GM12873 (cell line): ENCODE results near the gene STARD10.

Experiments
- CTCF ChIP-seq: IDR thresholded peaks from 2 replicates; pipeline ENCODE4 v1.5.1; 2012; ENCODE audit warnings: low read depth, mild to moderate bottlenecking, moderate library complexity, low read length, control low read depth; ENCODE audit not compliant: insufficient read depth; ENCODE audit errors: missing control alignments

STARD10 gene

GRCh38 chr11:72712168-72712751, 81.6 kb downstream of the STARD10 start:
- no peak for TF ChIP-seq CTCF

- no peak for TF ChIP-seq CTCF
These were observed 82.7 kb downstream of the STARD10 start for GRCh38 chr11:72711141-72711540.

- TF ChIP-seq CTCF = no peak
These were observed 83.6 kb downstream of the STARD10 start for GRCh38 chr11:72710278-72710677.

GRCh38 chr11:72709478-72710238, 84.2 kb downstream of the STARD10 start:
- no peak for TF ChIP-seq CTCF

- TF ChIP-seq CTCF = no peak
These were observed 86.8 kb downstream of the STARD10 start for GRCh38 chr11:72707032-72707431.

DNA sequence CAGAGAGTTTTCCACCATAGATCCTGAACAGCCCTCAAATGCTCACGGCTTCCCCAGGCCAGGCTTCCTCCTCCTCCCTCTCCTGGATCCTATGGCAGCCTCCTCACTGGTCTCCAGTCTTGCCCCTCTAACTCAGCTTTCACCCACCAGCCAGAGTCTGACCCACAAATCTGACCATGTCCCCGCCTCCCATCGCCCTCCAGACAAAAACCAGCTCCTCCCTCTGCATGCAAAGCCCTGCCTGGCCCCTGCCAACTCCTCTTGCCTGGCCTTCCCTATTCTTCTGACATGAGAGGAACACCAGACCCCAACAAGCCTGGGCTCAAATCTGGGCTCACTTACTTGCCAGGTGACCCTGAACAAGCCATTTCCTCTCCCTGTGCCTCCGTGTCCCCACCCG, 87.3 kb downstream of the STARD10 start:
- TF ChIP-seq CTCF = no peak

DNA sequence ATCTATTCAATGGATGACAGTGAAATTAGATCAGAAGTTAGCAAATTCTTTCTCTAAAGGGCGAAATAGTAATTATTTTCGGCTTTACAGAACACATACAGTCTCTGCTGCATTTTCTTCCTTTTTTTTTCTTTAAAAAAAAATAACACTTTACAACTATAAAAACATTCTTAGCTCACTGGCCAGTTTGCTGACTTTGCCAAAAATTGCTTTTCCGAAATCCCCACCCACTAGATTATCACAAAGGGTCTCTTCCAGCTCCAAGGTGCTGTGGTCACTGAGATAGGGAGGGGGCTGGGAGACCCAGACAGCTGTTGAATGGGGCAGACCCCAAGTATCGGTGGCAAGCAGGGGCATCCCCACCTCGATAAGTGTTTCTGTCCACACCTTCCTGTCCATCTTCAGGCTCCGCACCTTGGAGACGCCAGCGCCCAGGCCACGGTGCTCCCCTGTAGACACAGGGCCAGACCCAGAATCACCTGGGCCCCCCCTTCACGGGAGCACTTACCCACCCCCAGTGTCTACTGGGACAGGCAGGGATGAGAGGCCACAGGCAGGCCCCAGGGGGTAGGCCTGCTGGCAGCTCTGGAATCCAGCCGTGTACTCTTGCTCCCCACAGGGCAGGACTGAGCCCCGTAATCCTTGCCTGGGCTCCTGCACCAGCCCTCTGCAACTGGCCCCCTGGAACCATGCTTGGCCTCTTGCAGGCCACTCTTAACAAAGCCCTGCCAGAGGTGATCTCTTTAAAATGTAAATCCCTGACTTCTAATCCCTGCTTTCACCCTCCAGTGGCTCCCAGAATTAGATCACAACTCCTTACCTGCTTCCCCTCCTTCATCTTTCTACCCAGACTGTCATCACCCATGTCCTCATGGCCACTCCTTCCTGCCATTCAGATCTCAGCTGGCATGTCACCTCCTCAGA, 88.1 kb downstream of the STARD10 start:
- TF ChIP-seq CTCF = no peak
